GM18907 (cell line): ENCODE results near the gene WNT5B.

ENCODE experiments used
- ATAC-seq: cut with Tn5 transposase; IDR thresholded peaks from one replicate; pipeline ENCODE4 v1.9.1; 2021; ENCODE audit warnings: mild to moderate bottlenecking, moderate library complexity; ENCODE audit not compliant: unreplicated experiment

WNT5B gene

GRCh38 chr12:1629338-1630132 lies 504 bp downstream of the WNT5B start:
- no peak for ATAC-seq

- ATAC-seq: no peak
Observed at GRCh38 chr12:1630133-1630826, 1.2 kb downstream of the WNT5B start.

GRCh38 chr12:1630827-1631591 lies 2.0 kb downstream of the WNT5B start:
- no peak for ATAC-seq

GRCh38 chr12:1632702-1633101 lies 3.7 kb downstream of the WNT5B start:
- no peak for ATAC-seq

GRCh38 chr12:1633459-1633858 lies 4.4 kb downstream of the WNT5B start:
- ATAC-seq: no peak

- no peak for ATAC-seq
Observed at GRCh38 chr12:1634149-1634548, 5.1 kb downstream of the WNT5B start.

- ATAC-seq: no peak
Observed at GRCh38 chr12:1634590-1635191, 5.7 kb downstream of the WNT5B start.

- no peak for ATAC-seq
Observed at GRCh38 chr12:1635301-1636095, 6.5 kb downstream of the WNT5B start.

GRCh38 chr12:1638203-1638602 lies 9.2 kb downstream of the WNT5B start:
- ATAC-seq: no peak

- ATAC-seq: no peak
Observed at GRCh38 chr12:1639538-1639937, 10.5 kb downstream of the WNT5B start.

- no peak for ATAC-seq
Observed at GRCh38 chr12:1640328-1641234, 11.6 kb downstream of the WNT5B start.

- ATAC-seq: no peak
Observed at GRCh38 chr12:1642513-1642912, 13.5 kb downstream of the WNT5B start.

GRCh38 chr12:1643043-1643442 lies 14.0 kb downstream of the WNT5B start:
- ATAC-seq: no peak

- no peak for ATAC-seq
Observed at GRCh38 chr12:1643905-1644533, 15.0 kb downstream of the WNT5B start.

GRCh38 chr12:1644534-1645438 lies 15.8 kb downstream of the WNT5B start:
- no peak for ATAC-seq

GRCh38 chr12:1645819-1646218 lies 16.8 kb downstream of the WNT5B start:
- no peak for ATAC-seq

GRCh38 chr12:1646569-1647284 lies 17.7 kb downstream of the WNT5B start:
- no peak for ATAC-seq
